ENCODE measurements around the gene ICE1. TPM values are rescaled to one million over a fixed set of nuclear protein-coding genes. Genes with fewer than 3 reads are reported as not detected.
A peak's percentile ranks its signal among the peaks of the same experiment; 100 is the strongest.
"Not testable (repeated sequence)": the region's sequence is repeated elsewhere in the genome, so short reads cannot be mapped to it uniquely, and the experiment has no call there.

The ICE1 gene
- total RNA-seq, 8 experiments from 2014 or later: 17.8 to 39.2 (median 26.0) TPM

GRCh38 chr5:5385331-5385662 lies 37.2 kb upstream of the ICE1 start:
- in situ Hi-C loops (cut with MboI; ENCODE audit: low pct_unique_long_range_greater_than_20kb in 2 of 9, low sequenced_read_pairs in 9 of 9, unreplicated experiment in 9 of 9): no loop called here
- ATAC-seq (replicated peaks in 6 of 8): no peak
- Histone ChIP-seq H3K4me1 (replicated peaks in 1 of 2) (no peaks in the 10 kb centered on the region), H3K4me3 (no peak overlapping the region), H3K27ac (no peak overlapping the region)
- WGBS, 10 experiments: 20 to 100% (median 77%) methylated on average over 1 to 8 of the region's 8 CpGs; no CpG with 5 or more reads in 3 of the 10 experiments

- no peaks in the 10 kb centered on the region for H3K4me1 ChIP-seq (replicated peaks in 1 of 2)
- no peak for ATAC-seq (replicated peaks in 6 of 8)
- no peak overlapping the region for H3K27ac ChIP-seq
- no peak overlapping the region for H3K4me3 ChIP-seq
- in situ Hi-C loops (cut with MboI; ENCODE audit: low pct_unique_long_range_greater_than_20kb in 2 of 9, low sequenced_read_pairs in 9 of 9, unreplicated experiment in 9 of 9): no loop called here
- 80 to 100% (median 89%) methylated on average over 1 to 2 of the region's 2 CpGs; no CpG with 5 or more reads in 4 of the 10 experiments for WGBS, 10 experiments
Measured at GRCh38 chr5:5386329-5386728, 36.1 kb upstream of the ICE1 start.

GRCh38 chr5:5387192-5387591 lies 35.3 kb upstream of the ICE1 start:
- in situ Hi-C loops (cut with MboI; ENCODE audit: low pct_unique_long_range_greater_than_20kb in 2 of 9, low sequenced_read_pairs in 9 of 9, unreplicated experiment in 9 of 9): no loop called here
- Histone ChIP-seq H3K4me1 (replicated peaks in 1 of 2) (no peaks in the 10 kb centered on the region), H3K27ac (no peak overlapping the region), H3K4me3 (no peak overlapping the region)
- WGBS, 10 experiments: 40 to 100% (median 88%) methylated on average over 1 to 2 of the region's 2 CpGs; no CpG with 5 or more reads in 2 of the 10 experiments
- ATAC-seq (replicated peaks in 6 of 8): no peak

GRCh38 chr5:5387777-5388176 lies 34.7 kb upstream of the ICE1 start:
- no peak for ATAC-seq (replicated peaks in 6 of 8)
- Histone ChIP-seq H3K4me3 (no peak overlapping the region), H3K4me1 (replicated peaks in 1 of 2) (no peaks in the 10 kb centered on the region), H3K27ac (no peak overlapping the region)
- in situ Hi-C loops (cut with MboI; ENCODE audit: low pct_unique_long_range_greater_than_20kb in 2 of 9, low sequenced_read_pairs in 9 of 9, unreplicated experiment in 9 of 9): no loop called here
- 0 to 91% (median 67%) methylated on average over 1 of the region's 1 CpG; no CpG with 5 or more reads in 1 of the 10 experiments for WGBS, 10 experiments

- H3K27ac ChIP-seq; H3K4me3 ChIP-seq; H3K4me1 ChIP-seq (replicated peaks in 1 of 2): not testable (repeated sequence)
- WGBS, 10 experiments: 80 to 100% (median 97%) methylated on average over 1 to 3 of the region's 12 CpGs; no CpG with 5 or more reads in 6 of the 10 experiments
- peak in 1 of 8 experiments; percentile 47 for ATAC-seq (replicated peaks in 6 of 8)
- in situ Hi-C loops (cut with MboI; ENCODE audit: low pct_unique_long_range_greater_than_20kb in 2 of 9, low sequenced_read_pairs in 9 of 9, unreplicated experiment in 9 of 9): loop anchor here in 2 of 9 experiments (10.0 kb wide), 3 partner anchors 225 to 255 kb away; partner anchors contain the start of gene ADAMTS16 (in 1 of the 2)
Measured at GRCh38 chr5:5390121-5390869, 32.2 kb upstream of the ICE1 start.

- 89 to 100% (median 100%) methylated on average over 1 to 2 of the region's 2 CpGs; no CpG with 5 or more reads in 7 of the 10 experiments for WGBS, 10 experiments
- not testable (repeated sequence) for H3K4me1 ChIP-seq (replicated peaks in 1 of 2); H3K27ac ChIP-seq; H3K4me3 ChIP-seq; ATAC-seq (replicated peaks in 6 of 8)
- in situ Hi-C loops (cut with MboI; ENCODE audit: low pct_unique_long_range_greater_than_20kb in 2 of 9, low sequenced_read_pairs in 9 of 9, unreplicated experiment in 9 of 9): loop anchor here in 2 of 9 experiments (10.0 kb wide), 3 partner anchors 228 to 258 kb away; partner anchors contain the start of gene ADAMTS16 (in 1 of the 2)
Measured at GRCh38 chr5:5392504-5392903, 30.0 kb upstream of the ICE1 start.

GRCh38 chr5:5394384-5394986 lies 28.0 kb upstream of the ICE1 start:
- in situ Hi-C loops (cut with MboI; ENCODE audit: low pct_unique_long_range_greater_than_20kb in 2 of 9, low sequenced_read_pairs in 9 of 9, unreplicated experiment in 9 of 9): loop anchor here in 2 of 9 experiments (10.0 kb wide), 3 partner anchors 230 to 260 kb away; partner anchors contain the start of gene ADAMTS16 (in 1 of the 2)
- not testable (repeated sequence) for H3K4me1 ChIP-seq (replicated peaks in 1 of 2); H3K27ac ChIP-seq; H3K4me3 ChIP-seq
- peak in 7 of 8 experiments; percentile 36 to 94 (median 88) for ATAC-seq (replicated peaks in 6 of 8)
- no CpG with 5 or more reads among the region's 6 CpGs for WGBS, 10 experiments

- 70 to 100% (median 93%) methylated on average over 1 to 5 of the region's 8 CpGs; no CpG with 5 or more reads in 3 of the 10 experiments for WGBS, 10 experiments
- in situ Hi-C loops (cut with MboI; ENCODE audit: low pct_unique_long_range_greater_than_20kb in 2 of 9, low sequenced_read_pairs in 9 of 9, unreplicated experiment in 9 of 9): loop anchor here in 2 of 9 experiments (10.0 kb wide), 3 partner anchors 230 to 260 kb away; partner anchors contain the start of gene ADAMTS16 (in 1 of the 2)
Measured at GRCh38 chr5:5395093-5395492, 27.4 kb upstream of the ICE1 start.

GRCh38 chr5:5398071-5398470 lies 24.4 kb upstream of the ICE1 start:
- H3K27ac ChIP-seq: no peak overlapping the region
- peak in 1 of 8 experiments; percentile 10 for ATAC-seq (replicated peaks in 6 of 8)
- no peak overlapping the region for H3K4me3 ChIP-seq
- no peaks in the 10 kb centered on the region for H3K4me1 ChIP-seq (replicated peaks in 1 of 2)
- 37 to 100% (median 89%) methylated on average over 1 to 2 of the region's 2 CpGs; no CpG with 5 or more reads in 3 of the 10 experiments for WGBS, 10 experiments
- in situ Hi-C loops (cut with MboI; ENCODE audit: low pct_unique_long_range_greater_than_20kb in 2 of 9, low sequenced_read_pairs in 9 of 9, unreplicated experiment in 9 of 9): loop anchor here in 2 of 9 experiments (10.0 kb wide), 3 partner anchors 233 to 263 kb away; partner anchors contain the start of gene ADAMTS16 (in 1 of the 2)

More at GRCh38 chr5:5395093-5395492, 27.4 kb upstream of the ICE1 start:
- H3K4me3 ChIP-seq; H3K4me1 ChIP-seq (replicated peaks in 1 of 2); H3K27ac ChIP-seq; ATAC-seq (replicated peaks in 6 of 8): not testable (repeated sequence)

GRCh38 chr5:5401095-5401494 lies 21.4 kb upstream of the ICE1 start:
- WGBS, 10 experiments: 26 to 94% (median 75%) methylated on average over 2 to 8 of the region's 8 CpGs
- in situ Hi-C loops (cut with MboI; ENCODE audit: low pct_unique_long_range_greater_than_20kb in 2 of 9, low sequenced_read_pairs in 9 of 9, unreplicated experiment in 9 of 9): loop anchor here in 7 of 9 experiments (10.0 to 25.0 kb wide), 3 partner anchors 256 to 514 kb away; partner anchors contain the start of gene ADAMTS16 (in 6 of the 7)
- H3K4me1 ChIP-seq (replicated peaks in 1 of 2): no peaks in the 10 kb centered on the region
- peak in 3 of 8 experiments; percentile 82 to 85 (median 83) for ATAC-seq (replicated peaks in 6 of 8)
- no peak overlapping the region for H3K4me3 ChIP-seq
- H3K27ac ChIP-seq: no peak overlapping the region

- ATAC-seq (replicated peaks in 6 of 8): no peak
- H3K4me1 ChIP-seq (replicated peaks in 1 of 2): no peaks in the 10 kb centered on the region
- WGBS, 10 experiments: 36 to 94% (median 61%) methylated on average over 1 to 3 of the region's 4 CpGs
- in situ Hi-C loops (cut with MboI; ENCODE audit: low pct_unique_long_range_greater_than_20kb in 2 of 9, low sequenced_read_pairs in 9 of 9, unreplicated experiment in 9 of 9): loop anchor here in 7 of 9 experiments (10.0 to 25.0 kb wide), 3 partner anchors 259 to 516 kb away; partner anchors contain the start of gene ADAMTS16 (in 6 of the 7)
- no peak overlapping the region for H3K4me3 ChIP-seq
- H3K27ac ChIP-seq: no peak overlapping the region
Measured at GRCh38 chr5:5403741-5404140, 18.7 kb upstream of the ICE1 start.

GRCh38 chr5:5404381-5404780 lies 18.1 kb upstream of the ICE1 start:
- Histone ChIP-seq H3K4me1 (replicated peaks in 1 of 2) (no peaks in the 10 kb centered on the region), H3K4me3 (no peak overlapping the region), H3K27ac (no peak overlapping the region)
- peak in 1 of 8 experiments; percentile 42 for ATAC-seq (replicated peaks in 6 of 8)
- in situ Hi-C loops (cut with MboI; ENCODE audit: low pct_unique_long_range_greater_than_20kb in 2 of 9, low sequenced_read_pairs in 9 of 9, unreplicated experiment in 9 of 9): loop anchor here in 7 of 9 experiments (10.0 to 25.0 kb wide), 3 partner anchors 260 to 517 kb away; partner anchors contain the start of gene ADAMTS16 (in 6 of the 7)
- 0 to 100% (median 89%) methylated on average over 1 to 5 of the region's 5 CpGs; no CpG with 5 or more reads in 2 of the 10 experiments for WGBS, 10 experiments
